NCI-H748 (cell line): ENCODE measurements around the gene AURKA.
"Not testable (repeated sequence)": the region's sequence is repeated elsewhere in the genome, so short reads cannot be mapped to it uniquely, and the experiment has no call there.

Source experiments
- DNase-seq: peaks from one replicate; lab custom pipeline; 2025; ENCODE audit not compliant: unreplicated experiment; lab: John Stamatoyannopoulos, UW

Gene AURKA

DNA sequence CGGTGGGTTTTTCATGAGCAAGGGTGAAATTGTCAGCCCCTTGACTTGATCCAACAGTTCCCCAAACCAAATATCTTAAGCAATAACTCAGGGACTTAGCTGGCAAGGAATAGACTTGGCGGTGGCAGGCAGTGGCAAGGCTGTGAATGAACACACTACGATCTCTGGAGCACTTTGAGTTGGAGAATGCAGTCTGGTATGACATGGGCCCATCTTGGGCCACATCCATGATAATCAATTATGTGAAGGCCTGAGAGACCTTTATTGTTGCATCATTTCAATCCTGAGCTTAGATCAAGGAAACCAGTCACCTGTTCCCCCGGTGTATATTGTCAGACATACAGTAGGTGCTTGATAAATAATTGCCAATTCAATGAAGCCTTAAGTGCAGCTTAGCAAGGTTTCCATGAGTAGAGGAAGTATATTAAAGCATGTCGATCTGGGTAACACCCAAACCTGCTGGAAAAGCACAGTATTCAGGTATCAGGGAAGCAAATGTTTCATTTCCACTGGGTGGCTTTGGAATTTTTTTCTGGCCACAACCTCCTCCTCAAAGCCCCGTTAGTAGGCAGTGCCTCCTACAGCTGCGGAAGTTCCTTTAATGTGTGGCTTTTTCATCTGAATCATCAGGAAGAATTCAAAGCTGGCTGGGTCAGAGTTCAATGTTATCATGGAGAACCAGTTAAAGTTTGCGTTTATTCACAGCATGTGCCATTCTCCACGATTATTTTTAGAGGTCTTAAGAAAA lies 30.2 kb upstream of the AURKA start:
- no peak for DNase-seq

DNA sequence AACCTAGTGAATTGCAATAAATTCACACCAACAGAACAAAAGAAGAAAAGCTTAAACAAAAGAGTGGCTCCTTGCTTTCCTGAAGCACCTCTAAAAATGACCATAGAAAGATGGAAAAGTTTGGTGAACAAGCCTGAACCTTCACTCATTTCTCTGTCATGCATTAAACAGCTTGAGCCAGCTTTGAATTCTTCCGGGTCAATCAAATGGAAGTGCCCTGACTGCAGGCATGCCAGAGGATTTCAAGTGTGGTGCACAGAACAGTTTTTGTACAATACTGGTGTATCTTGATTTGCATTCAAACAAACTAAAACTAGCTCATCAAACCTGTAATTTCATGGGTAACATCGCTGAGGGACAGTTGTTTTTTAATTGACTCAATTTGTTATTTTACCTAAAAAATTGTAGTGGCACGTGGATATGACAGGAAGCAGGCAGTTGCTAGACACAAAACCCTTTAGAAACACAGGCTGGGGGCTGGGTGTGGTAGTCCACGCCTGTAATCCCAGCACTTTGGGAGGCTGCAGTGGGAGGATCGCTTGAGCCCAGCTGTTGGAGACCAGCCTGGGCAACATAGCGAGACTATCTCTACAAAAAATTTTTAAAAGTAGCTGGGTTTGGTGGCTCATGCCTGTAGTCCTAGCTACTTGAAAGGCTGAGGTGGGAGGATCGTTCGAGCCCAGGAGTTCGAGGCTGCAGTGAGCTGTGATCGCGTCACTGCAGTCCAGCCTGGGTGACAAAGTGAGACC lies 29.1 kb upstream of the AURKA start:
- no peak for DNase-seq

DNA sequence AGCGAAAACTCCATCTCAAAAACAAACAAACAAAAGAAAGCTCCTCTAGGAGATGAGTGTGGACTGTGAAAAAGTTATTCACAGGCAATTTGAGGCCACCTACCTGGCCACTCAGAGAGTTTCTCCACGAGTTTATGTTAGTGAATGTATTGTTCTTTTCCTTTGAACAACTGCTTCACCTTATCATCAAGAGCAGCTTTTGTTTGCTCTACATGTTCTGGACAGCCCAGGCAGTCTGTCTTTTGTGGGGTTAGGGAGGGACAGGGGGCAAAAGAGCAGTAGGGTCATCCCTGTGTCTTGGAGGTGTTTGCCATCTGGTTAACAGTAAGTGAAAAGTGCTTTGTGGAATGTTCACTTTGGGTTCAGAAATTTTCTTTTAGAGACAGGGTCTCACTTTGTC lies 28.0 kb upstream of the AURKA start:
- DNase-seq, result no peak

DNA sequence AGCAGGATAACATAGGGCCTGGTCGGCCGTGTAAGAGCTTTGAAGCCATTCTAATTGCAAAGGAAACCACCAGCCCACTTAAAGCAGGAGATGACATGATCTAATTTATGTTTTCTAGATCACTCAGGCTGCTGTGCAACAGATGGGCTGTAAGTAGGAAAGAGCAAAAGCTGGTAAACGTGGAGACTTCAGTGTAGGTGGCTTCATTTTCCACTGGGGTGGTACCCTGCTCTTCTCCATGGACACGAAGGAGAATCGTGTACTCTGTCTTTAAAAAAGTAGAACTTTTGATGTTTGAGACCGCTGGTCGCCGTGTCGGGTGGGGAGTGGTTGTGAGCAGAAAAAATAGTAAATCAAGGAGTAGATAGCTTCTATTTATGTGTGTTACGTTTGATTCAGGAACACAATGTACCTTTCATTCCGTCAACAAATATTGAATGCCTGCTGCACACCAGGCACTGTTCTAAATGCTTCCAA lies 26.4 kb upstream of the AURKA start:
- DNase-seq, result no peak

DNA sequence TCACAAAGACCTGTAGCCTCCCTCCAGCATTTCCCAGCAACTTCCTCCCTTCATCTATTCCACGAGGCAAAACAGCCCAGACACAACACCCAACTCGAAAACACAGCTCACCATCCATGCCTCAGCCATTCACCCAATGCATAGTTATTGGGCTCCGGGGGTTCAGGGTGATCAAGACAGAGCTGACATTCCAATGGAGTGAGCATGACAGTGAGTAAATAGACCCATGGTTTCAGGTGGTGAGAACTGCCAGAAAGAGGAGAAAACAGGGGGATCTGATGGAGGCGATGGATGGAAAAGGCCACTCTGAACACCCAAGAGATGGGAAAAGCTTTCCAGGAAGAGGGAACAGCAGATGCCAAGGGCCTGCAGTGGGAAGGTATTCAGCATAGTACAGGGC lies 25.9 kb upstream of the AURKA start:
- no peak for DNase-seq

DNA sequence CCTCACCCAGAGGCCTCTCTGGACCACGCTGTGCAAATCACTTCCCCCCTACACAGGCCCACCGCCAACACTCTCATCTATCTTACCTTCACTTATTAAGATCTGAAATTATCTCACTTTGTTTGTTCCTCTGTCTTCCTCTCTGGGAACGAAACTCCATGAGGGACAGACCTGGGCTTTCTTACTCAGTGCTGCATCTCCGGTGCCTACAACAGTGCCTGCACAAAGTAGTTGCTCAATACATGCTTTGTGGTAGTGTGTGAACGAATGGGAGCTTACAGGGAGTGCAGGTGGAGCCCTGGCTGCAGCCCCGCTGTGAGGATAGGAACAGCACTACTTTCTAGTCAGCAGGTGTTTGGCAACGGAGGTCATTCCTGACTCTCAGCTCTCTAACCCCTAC lies 25.4 kb upstream of the AURKA start:
- DNase-seq, result no peak

DNA sequence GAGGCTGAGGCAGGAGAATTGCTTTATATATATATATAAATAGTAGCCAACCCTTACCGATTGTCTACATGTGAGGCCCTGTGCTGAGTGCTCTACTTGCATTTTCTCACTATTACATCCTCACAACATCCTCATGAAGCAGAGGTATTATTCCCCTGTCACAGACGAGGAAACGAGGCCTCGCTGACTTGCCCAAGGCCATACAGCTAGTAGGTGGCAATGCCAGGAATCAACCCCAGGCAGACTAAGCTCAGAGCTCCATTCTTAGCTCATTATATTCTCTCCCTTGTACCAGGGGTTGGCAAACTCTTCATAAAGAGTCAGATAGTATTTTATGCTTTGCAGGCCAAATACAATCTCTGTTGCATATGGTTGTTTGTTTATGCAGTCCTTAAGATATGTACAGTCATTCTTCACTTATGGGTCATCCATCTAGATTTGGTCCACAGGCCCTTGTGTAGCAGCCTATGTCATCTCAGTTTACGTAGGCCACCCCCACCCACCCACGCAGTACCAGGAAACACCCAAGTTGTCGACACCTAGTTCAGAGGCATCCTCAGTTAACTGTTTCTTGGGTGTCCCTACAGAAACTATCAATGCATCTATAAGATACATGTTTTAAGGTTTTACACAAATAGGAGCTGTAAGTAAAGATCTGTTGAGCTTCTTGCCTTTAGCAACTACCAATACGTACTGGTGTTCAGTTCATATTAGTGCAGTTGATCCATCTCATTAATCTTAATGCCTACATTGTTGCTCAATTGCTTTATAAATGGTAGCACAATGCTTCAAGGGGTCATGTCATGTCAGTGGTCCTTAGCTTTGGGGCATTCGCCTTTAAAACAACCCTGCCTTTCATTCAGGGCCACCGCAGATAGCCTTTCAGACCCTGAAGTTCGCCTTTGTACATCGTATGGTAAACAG lies 23.1 kb upstream of the AURKA start:
- DNase-seq, result no peak

DNA sequence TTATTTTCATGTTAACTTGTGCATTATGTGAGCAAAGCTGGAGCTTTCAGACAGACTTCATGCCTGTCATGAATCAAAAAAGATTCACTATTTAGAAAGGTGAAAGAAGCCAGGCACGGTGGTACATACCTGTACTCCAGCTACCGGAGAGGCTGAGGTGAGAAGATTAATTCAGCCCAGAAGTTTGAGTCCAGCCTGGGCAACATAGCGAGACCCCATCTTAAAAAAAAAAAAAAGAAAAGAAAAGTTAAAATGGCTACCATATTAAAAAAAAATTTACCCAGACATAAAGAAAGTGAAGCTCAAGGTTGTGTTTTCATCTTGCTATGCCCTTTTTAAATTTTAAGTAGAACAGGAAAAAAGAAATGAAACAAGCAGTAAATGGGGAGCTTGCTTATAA lies 20.9 kb upstream of the AURKA start:
- no peak for DNase-seq

DNA sequence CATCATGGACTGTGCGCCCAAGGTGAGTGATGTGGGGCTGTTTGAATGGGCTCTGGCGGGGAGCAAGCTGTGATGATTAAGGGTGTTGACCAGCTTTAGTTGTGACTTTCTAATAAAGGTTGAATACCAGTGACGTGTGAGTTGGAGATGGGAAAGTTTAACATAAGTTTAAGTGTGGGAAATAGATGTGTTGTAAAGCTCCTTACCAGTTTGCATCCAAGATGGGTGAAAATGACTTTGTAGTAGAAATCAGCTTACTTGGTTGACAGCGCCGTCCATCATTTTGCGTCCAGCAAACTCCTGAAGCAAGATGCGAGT lies 20.4 kb upstream of the AURKA start:
- DNase-seq, result no peak

DNA sequence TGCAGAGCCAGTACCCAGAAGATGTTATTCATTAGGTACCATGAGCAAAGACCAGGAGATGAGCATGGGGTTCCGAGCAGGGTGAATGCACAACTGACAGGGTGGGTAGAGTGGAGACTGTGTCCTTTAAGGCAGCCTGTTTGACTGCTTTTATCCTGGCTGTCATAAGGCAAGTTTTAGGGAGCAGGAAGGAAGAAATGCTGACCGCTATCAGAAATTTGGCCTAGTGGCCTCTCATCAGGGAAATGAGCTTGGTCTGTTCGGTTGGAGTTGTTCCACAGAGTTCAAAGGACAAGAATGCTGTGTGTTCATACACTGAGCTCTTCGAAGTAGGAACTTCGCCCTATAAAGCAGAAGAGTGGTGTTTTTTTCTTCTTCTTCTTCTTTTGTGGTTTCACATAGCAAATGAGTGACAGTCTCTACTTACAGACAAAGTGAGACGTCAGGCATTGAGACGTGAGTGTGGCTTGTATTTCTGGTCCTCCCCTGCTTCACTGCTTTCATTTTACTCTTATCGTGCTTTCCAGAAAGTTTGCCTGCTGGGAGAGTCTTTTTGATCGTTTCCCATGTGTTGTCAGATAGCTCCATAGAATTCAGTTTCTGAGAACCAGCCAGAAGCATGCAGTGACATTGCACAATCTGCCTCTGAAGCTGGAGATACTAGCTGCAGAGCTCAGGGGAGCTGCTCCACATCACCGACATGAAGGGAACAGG lies 19.9 kb upstream of the AURKA start, which contains the start of gene CASS4:
TSS of gene CASS4 (plus strand) at position 502 of the 714 bp plus-strand sequence. CDS start at position 701, 199 bp downstream.
- DNase-seq, result no peak

DNA sequence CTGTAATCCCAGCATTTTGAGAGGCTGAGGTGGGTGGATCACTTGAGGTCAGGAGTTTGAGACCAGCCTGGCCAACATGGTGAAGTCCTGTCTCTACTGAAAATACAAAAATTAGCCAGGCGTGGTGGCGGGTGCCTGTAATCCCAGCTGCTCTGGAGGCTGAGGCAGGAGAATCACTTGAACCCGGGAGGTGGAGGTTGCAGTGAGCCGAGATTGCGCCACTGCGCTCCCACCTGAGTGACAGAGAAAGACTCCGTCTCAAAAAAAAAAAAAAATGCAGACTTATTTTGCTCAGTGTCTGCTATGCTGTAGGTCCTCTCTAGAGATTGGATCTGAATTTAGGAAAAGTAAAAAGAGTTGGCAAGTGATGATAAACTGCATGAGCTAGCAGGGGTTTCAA lies 19.3 kb upstream of the AURKA start:
- DNase-seq, result not testable (repeated sequence)

DNA sequence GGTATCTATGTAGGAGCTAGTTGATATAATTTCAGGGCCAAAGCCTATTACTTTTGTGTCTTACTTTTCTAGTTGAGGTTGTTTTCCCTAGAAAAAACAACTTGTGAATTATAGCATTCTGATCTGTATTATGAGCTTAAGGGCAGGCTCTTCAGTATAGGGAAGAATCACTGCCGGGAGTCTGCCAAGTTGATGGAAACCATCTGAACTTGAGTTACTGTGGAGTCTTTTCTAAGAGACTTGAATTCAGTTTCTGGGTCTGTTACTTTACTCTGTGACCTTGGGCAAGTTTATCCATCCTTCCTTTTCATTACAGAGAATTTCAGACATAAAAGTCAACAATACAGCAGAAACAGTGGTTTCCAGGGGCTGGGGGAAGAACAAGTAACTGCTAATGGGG lies 17.9 kb upstream of the AURKA start:
- DNase-seq, result no peak

DNA sequence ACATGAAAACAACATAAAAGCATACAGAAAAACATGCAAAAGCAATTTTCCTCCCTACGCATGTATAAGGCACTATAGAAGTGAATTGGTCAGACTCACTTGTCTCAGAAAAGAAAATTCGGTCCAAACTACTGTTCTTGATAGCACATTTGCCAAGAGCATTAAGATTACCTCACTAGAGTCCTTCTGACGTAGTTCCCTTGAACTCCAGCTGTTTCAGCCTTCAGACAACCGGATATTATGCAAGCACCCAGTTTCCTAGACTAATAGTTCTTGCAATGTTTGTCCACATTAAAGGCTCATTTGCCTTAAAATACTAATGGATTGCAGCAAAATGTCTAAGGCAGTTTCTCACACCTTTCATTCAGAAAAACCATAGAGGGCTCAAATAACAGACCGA lies 17.5 kb upstream of the AURKA start:
- DNase-seq, result no peak

DNA sequence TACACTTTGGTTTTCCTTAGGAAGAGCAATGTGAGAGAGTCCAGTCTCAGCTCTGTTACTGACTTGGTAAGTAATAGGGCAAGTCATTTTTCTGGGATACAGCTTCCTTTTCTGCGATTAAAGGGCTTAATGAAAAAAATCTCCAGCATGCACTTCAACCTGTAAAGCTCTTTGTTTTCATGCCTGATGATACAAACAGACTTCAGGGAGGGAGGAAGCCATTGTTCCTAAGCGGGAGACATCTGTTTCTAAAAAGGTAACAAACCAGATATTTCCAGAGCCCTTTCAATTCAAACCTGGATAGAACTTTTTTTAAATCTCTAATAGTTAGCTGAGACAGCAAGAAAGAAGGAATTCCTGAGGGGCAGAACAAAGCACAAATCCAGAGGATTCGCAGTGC lies 14.9 kb upstream of the AURKA start:
- no peak for DNase-seq

DNA sequence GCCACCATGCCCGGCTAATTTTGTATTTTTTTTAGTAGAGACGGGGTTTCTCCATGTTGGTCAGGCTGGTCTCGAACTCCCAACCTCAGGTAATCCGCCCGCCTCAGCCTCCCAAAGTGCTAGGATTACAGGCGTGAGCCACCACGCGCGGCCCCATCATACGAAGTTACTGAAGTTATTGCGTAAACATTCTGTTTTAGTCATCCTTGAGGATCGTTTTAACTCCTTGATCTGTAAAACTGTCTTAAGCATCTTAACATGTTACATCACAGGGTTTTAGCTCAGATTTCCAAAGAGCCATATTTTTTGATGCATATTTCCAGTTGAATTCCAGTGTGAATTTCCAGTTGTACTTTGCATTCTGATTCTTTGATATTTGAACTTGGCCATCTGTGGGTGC lies 13.3 kb upstream of the AURKA start:
- not testable (repeated sequence) for DNase-seq

DNA sequence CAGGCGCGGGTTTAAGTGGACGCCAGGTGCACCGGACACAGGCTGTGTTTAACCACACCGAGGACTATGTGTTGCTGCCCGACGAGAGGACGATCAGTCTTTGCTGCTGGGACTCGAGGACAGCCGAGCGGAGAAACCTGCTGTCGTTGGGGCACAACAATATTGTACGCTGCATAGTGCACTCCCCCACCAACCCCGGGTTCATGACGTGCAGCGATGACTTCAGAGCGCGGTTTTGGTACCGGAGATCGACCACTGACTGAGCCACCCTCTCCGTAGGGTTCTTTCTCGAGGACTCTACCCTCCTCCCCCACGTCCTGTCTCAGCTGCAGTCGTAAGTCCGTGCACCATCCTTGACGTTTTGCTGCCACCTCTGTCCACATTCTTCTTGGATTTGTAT lies 11.4 kb upstream of the AURKA start:
- DNase-seq, result no peak

DNA sequence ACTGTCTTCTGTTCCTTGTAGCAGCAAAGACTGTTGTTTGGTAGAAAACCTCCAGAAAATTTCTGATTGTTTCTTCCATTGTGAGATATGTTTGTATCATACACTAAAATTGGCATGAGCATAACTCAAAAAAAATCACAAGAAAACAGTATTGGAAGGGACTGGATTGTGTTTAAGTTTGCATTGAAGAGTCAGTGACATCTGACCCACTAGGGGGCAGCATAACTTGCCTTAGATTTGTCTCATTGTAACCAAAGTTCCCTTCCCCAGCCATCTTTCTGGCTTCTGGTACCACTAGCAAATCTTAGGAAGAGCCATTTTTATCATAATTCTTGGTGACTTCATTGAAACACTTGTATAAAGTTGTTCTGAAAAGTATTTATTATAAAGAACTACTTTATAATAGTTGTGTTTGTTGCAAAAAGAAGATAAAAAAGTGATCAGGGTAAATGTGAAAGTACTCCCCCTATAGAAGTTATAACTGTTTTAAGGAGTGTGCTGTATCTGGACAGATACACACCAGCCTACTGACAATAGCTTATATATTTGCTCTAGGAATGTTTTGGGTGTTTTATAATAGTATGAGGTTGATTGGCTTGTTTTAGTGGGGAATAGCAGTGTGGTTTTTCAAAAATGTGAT lies 8.1 kb upstream of the AURKA start:
- peak; percentile 34 for DNase-seq

DNA sequence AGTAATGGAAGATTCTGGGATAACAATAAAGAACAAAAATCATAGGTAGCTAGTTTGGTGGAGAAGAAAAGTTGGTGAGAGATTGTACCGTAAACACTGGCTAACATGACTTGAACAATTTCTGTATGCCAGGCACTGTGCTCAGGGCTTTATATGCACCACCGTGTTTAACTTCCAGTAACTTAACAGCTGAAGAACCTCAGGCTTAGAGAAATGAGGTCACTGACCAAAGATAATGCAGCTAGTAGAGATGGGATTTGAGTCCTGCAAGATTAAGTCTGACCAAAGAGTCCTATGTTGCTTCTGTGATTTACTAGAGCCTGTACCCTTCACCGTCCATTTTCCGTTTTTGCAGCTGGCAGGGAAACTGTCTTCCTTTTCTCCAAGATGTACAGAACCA lies 3.2 kb upstream of the AURKA start:
- DNase-seq, result no peak

DNA sequence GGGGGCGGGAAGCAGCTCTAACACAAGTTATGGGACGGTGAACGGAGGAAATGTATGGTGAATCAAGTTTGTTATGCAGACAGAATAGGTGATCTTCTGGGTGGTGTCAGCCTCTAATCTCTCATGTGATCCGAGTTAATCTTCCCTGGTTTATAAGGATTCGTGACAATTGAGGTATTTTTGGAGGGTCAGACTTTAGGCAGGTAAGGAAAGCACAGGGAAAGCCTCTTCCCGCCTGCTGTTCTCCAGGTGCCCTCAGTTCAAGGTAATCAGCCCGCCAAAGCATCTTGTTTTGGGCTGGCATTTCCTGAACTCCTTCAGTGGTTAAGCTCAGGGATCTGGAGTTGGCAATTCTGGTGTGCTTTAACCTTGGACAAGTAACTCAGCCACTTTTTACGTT lies 1.6 kb upstream of the AURKA start:
- DNase-seq, result no peak

DNA sequence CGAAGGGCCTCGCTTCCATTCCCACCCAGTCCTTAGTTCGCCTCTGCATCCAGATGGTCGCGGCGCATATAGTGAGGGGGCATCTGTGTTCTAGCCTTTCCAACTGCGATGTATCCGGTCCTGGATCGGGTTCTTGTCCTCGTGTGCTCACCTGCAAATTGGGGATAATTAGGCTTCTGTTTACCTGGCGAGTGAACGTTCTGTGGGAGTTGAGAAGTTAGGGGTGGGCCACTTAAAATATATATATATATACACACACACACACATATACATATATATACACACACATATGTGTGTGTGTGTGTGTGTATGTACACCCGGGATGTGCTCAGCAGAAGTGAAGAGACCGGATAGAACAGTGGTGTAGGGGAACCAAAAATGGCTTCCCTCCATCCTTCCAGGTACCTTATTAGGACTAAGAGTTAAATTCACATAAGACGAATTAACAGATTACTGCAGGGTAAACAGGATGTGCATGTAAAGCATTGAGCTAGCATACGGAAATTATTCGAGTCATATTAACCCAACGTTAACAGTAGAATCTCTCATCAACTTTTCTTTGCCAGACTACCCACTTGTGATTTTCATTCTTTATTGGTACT lies 967 bp upstream of the AURKA start:
- DNase-seq, result peak; percentile 21
